HG03442 (cell line): ENCODE data around the gene PTTG1IP.
A peak's percentile ranks its signal among the peaks of the same experiment; 100 is the strongest.

Source experiments
- ATAC-seq: cut with Tn5 transposase; IDR thresholded peaks from one replicate; pipeline ENCODE4 v1.9.1; 2021; ENCODE audit warnings: mild to moderate bottlenecking, moderate library complexity; ENCODE audit not compliant: unreplicated experiment

The PTTG1IP gene

DNA sequence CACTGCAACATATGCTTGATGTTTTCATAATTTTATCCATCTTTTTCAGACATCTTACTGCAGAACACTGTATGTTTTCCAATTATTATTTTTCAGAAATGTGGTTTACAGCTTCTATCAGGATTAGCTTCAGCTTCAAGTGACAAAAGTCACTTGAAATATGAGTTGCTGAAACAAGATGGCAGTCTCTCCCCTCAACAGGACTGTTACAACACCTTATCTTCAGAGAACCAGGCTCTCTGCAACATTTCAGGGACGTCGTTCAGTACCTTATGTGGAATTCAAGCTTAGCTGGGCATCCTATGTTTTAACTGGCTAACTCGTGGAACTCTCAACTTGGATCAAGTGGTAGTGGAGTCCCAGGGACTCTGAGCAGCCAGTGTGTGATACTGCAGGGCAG is 69.8 kb downstream of the PTTG1IP start:
- no peak for ATAC-seq

DNA sequence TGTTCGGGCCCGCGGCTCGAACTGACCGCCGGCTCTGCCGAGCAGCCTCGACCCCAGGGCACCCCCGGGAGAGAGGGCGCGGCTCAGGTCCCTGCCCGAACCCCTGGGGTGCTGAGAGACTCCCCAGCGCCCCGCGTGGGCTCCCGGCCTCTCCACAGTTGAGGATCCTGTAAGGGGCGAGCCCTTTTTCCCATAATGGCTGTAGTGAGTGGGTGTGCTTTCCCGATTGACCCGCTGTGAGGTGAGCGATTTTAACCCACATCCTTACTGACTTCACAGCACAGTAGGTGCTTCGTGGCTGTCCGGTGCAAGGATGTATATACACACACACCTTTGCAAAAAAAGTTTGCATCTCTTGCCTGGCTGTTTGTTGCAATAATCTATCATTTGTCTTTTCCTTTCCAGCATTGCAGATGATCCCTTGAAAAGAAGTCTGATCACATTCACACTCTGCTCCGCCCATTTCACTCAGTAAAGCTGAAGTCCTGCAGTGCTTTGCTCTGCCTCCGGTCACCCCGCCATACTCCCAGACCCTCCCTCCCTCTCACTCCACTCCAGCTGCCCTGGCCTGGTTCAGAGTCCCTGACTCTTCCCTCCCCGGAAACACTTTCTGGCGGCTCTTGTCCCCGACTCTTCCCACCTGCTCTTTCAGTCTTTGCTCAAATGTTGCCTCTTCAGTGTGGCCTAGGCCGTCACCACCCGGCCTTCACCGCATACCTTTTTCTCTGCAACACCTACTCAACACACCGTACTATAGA is 70.9 kb downstream of the PTTG1IP start:
- no peak for ATAC-seq

DNA sequence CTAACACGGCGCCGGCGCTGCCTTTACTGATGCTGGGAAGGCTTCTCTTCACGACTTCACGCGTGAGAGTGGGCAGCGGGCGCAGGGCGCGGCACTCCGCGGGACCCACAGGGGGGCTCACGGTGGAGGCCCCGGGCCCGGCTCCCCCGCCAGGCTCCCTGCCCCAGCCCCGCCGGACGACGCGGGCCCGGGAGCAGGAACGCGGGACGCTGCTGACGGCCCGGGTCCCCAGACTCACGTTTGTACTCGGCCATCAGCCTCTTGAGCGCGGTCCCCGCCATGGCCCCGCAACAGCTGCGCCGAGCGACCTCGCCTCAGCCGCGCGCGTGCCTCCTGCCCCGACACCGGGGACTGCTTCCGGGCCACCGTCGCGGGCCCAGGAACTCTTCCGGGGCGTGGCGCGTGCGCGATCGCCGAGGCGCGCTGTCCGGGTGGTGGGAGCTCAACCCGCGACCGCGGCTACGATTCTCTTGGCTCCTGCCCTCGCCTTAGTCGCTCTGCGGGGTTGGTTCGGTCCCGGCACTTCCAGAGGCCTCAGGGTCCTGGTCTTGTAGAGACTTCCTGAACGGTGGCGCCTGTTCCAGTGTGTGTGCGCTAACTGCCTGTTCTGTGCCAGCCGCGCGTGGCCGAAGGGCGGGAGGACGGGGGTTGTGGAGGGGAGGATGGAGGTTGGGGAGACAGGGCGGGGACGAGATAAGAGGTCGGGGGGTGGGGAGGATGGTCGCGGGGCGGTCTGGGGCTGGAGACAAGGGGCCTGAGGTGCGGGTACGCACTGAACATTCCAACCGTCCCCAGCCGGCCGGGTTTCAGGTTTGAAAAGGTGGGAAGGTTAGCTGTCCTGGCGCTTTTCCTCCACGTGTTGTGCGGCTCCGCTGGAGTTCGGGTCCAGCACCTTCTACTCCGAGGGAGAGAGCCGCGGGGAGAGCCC is 71.8 kb downstream of the PTTG1IP start, which contains the start of gene UBE2G2:
TSS of gene UBE2G2 (minus strand) at position 353 of the 928 bp plus-strand sequence. CDS start at position 281, 72 bp downstream.
- ATAC-seq, result peak; percentile 63

DNA sequence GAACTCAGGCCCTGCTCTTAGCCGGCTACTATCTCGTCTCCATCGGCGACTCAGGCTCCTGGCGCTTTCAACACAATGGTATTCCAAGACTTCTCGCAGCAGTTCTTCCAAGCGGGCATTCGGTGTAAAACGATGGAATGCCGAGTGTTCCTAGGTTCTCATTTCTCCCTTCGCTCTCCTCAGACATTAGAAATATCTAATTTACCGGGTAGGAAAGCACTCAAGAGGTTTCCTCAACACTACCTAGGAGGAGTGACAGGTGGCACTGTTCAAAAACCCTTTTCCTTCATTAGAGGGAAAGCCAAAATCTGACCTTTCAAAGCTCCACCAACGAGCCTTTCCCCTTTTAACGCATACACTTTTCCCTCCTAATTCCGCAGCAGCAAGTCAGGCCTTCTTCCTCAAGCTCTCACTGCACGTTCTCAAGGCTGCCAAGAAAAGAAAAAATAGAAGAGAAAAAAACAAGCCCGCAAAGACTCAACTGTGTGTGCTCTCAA is 72.5 kb downstream of the PTTG1IP start:
- no peak for ATAC-seq

DNA sequence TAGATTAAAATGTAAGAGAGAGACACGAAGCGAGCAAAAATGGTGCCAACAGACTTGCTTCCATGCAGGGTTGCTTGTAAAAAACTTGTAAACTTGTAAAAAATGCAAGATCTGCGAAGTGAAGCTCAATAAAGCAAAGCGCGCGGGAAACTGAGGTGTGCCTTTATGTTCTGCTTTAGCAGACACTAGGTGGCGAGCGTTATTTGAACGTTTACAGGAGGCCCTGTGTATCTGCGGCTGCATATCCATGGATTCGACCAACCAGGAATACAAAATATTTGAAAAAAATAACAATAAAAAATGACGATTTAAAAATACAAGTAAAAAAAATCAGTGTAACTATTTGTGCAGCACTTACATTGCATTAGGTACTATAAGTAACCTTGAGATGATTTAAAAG is 73.4 kb downstream of the PTTG1IP start:
- no peak for ATAC-seq

DNA sequence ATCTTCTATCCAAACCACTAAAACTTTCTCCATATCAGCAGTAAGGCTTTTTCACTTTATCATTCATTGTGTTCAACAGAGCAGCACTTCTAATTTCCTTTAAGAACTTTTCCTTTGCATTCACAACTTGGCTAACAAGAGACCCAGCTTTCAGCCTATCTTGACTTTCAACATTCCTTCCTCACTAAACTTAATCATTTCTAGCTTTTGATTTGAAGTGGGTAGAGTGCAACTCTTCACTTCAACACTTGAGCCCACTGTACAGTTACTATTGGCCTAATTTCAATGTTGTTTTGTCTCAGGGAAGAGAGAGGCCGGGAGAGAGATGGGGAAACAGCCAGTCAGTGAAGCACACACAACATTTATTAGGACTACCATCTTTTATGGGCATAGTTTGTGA is 73.8 kb downstream of the PTTG1IP start:
- no peak for ATAC-seq
